C1 segment of cervical spinal cord (tissue), 14 donors: ENCODE measurements around the gene PWWP2B.
A peak's percentile ranks its signal among the peaks of the same experiment; 100 is the strongest.
"Not testable (repeated sequence)": the region's sequence is repeated elsewhere in the genome, so short reads cannot be mapped to it uniquely, and the experiment has no call there.

Experiments
- DNase-seq, 14 donors: peaks; one replicate each; lab custom pipeline; 2025; lab: John Stamatoyannopoulos, UW

Gene PWWP2B

DNA sequence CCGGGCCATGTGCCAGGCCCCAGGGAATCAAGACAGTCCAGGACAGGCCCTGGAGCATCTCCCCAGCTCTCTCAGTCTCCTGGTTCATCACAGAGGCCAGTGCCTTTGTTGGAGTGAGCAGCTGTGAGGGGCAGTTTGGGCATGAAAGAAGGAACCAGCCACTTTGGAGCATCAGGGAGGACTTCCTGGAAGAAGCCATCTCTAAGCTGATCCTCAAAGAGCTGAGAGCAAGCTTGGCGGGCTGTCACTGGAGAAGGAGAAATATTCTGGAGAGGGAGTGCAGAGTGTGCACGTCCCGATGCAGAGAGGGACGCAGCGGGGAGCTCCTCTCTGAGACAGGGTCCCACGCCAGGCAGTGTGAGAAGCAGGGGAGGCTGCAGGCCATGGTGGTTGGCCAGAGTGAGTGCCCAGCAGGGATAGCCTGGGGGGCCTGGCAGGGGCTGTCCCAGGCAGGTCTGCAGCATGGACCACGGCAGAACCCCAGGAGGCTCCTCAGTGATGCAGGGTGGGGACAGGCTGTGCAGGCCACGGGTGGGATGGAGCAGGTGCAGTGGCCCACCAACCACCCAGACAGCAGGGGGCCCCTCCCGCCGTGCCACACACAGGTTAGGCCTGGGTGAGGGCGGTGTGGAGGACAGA, 34.7 kb downstream of the PWWP2B start:
- DNase-seq, result no peak

DNA sequence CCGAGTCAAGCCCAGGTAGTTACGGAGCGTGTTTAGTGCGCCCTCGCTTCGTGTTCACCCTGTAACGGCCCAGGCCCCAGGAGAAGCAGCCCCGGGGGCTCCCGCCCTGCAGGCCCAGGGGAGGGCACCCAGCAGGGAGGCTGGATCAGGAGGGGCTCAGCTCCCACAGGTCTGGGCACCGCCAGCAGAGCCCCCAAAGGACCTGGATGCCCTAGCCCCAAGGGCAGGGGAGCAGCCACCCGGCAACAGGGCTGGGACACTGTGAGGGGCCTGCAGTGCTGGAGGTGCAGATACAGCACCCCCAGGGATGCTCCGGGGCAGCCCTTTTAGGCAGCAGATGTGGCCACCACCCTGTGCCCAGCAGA, 35.2 kb downstream of the PWWP2B start:
- no peak for DNase-seq

DNA sequence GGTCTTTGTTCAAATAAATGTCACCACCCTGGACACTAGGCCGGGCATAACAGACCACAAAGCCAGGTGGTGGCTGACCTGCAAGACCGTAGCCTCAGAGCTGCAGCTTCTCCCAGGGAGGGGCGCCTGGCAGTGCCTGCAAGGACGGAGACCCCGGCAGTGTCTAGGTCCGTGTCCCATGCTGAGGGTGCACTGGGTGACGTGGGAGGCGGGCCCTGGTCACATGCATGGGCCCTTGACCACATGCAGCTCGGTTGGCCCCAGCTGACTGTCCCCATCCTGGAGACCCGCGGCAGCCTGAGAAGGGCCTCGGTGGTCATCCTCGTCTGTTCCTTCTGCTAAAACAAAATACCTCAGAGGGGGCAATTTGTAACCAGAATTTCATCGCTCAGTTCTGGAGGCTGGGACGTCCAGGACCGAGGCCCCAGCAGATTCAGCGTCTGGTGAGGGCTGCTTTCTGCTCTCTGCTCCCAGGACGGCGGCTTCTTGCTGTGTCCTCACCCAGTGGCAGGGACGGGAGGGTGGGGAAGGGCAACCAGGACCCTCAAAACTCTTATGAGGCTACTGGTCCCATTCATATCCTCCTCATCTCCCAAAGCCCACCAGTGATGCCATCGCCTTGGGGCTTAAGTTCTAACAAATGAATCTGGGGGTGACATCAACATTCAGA, 36.8 kb downstream of the PWWP2B start:
- DNase-seq, result no peak

DNA sequence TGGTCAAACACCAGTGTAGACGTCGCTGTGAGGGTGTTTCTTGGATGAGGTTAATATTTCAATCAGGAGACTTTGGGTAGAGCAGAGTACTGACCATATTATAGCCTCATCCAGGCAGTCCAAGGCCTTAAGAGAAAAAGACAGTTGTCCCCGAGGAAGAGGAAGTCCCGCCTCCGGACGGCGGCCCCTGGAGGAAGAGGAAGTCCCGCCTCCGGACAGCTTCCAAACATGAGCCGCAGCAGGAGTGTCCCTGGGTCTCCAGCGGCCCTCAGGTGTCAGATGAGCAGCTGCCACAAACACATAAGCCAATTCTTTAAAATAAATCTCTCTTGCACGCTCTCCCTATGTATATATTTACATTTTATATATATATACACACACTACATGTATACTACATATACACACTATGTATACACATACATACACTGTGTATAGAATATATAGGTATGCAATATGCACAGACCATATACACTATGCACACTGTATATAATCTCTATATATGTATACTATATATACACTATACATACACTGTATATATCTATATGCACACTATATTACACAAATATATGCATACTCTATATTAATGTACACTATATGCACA, 37.5 kb downstream of the PWWP2B start:
- peak in 2 of 14 donors; percentile 12 to 16 for DNase-seq

DNA sequence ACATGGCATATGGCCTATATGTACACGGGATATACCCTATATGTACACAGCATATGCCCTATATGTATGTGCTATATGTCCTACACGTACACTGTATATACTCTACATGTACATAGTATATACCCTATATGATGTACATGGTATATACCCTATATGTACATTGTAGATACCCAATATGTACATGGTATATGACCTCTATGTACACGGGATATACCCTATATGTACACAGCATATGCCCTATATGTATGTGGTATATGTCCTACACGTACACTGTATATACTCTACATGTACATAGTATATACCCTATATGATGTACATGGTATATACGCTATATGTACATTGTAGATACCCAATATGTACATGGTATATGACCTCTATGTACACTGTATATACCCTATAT, 38.3 kb downstream of the PWWP2B start:
- not testable (repeated sequence) for DNase-seq

DNA sequence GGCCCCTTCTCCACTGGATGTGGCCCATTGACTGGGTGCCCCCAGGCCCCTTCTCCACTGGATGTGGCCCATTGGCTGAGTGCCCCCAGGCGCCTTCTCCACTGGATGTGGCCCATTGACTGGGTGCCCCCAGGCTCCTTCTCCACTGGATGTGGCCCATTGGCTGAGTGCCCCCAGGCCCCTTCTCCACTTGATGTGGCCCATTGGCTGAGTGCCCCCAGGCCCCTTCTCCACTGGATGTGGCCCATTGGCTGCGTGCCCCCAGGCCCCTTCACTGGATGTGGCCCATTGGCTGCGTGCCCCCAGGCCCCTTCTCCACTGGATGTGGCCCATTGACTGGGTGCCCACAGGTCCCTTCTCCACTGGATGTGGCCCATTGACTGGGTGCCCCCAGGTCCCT, 39.1 kb downstream of the PWWP2B start:
- not testable (repeated sequence) for DNase-seq

DNA sequence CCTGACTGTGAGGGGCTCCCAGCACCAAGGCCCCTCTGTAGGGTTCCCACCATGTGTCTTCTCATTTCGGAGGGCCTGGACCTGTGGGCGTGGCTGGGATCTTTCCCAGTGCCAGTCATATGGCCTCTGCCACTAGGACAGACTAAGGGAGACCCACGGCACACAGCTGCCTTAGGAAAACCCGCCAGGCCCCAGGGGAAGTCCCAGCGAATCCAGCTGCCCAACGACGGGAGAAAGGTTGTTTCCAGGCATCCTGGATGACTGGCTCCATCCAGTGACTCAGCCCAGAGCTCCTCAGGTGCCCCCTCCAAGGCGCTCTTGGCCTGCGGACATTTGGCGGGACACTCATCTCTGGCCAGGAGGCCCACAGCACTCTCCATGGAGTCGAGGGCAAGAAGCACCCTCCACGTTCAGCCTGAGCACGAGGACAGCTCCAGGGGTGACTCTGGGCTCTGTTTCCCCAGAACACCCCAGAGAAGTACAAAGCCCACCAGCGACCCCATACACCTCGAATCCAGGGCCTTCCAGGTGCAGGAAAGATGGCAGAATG, 39.9 kb downstream of the PWWP2B start:
- no peak for DNase-seq

DNA sequence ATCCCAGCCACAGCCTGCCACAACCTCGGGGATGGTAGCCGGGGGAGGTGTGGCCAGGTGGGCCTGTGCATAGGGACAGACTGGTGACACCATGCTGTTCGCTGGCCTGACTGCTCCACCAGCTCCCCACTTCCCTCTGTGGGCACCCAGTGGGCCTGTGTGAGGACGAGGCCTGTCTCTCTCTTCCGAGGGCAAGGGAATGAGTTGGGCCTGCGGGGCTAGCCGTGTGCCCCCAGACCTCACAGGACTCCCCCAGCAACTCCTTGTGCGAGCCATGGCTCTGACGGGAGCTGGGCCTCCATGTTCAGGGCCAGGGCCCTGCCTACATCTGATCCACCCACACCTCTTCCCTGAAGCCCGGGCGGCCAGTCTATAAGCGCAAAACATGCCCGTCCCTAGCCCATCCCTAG, 40.5 kb downstream of the PWWP2B start:
- DNase-seq, result no peak

DNA sequence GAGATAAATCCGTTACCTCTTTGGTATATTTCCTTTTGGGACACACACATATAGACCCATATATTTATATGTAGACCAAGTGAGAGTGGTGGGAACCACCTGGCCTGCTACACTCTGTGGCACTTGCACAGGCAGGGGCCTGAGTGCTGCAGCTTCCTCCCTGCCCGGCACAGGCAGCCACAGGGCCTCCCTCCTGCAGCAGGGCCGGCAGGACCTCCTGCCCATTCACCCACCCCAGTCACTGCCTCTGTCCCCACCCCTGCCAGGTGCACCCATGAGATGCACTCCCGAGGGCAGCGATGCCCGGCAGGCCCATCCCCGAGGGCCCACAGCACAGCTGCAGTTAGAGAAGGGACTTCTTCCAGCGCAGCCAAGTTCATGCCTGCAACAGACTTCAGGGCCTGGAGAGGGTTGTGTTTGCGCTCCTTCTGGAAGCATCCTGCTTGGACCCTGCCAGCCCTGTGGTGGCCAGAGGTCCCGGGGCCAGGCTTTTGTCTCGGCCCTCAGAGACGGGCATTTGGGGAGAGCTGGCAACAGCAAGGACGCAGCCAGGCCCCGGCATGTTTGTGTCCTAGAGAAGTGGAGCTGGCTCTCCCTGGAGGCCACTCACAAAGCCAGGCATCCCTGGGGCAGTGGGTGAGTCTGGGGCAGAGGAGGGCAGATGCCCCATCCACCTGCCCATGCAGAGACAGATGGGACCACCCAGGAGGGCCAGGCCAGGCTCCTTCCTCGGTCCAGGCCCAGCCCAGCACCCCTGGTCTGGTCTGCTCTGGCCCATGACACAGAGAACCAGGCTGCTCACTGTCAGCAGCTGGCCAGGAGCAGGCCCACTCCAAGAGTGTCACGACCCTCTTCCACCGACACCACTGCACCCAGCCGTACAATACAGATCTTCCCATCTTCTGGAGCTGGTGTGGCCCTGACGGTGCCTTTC, 41.4 kb downstream of the PWWP2B start:
- DNase-seq, result peak in 7 of 14 donors; percentile 22 to 63 (median 37)

DNA sequence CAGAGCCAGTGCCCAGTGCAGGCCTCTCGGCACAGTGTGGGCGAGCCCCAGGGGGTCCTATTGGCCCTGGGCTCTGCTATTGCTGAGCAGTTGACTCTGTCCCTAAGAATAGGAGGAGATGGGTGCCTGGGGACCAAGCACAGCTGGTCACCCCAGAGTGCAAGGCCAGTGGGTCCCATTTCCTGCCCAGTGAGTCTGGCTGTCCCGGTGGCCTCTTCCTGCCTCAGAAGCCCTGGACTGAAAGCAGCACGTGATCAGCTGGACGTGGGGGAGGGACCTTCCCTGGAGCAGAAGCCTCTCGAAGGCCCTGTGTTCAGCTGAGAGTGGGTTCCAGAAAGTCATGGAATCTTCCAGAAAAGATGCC, 42.0 kb downstream of the PWWP2B start:
- DNase-seq, result no peak

DNA sequence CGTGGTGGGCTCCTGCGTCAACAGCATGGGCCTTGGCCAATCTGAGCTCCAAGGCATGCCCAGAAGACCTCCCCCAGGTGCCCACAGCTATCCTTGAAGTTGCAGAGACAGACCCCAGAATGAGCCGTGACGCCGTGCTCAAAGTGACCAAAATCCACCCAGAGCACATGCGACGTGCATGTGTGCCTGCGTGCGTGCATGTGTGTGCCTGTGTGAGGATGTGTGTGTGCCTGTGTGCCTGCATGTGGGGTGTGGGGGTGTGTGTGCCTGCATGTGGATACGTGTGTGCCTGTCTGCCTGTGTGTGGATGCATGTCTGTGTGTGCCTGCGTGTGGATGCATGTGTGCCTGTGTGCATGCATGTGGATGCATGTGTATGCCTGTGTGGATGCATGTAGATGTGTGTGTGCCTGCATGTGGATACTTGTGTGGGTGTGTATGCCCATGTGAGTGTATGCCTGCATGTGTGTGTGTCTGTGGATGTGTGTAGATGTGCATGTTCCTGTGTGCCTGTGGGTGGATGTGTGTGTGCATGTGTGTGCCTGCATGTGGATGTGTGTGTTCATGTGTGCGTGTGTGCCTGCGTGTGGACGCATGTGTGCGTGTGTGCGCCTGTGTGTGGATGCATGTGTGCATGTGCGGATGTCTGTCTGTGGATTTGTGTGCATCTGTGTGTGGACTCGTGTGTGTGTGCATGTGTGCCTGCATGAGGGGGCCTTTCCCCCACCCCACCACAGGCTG, 42.6 kb downstream of the PWWP2B start:
- no peak for DNase-seq

DNA sequence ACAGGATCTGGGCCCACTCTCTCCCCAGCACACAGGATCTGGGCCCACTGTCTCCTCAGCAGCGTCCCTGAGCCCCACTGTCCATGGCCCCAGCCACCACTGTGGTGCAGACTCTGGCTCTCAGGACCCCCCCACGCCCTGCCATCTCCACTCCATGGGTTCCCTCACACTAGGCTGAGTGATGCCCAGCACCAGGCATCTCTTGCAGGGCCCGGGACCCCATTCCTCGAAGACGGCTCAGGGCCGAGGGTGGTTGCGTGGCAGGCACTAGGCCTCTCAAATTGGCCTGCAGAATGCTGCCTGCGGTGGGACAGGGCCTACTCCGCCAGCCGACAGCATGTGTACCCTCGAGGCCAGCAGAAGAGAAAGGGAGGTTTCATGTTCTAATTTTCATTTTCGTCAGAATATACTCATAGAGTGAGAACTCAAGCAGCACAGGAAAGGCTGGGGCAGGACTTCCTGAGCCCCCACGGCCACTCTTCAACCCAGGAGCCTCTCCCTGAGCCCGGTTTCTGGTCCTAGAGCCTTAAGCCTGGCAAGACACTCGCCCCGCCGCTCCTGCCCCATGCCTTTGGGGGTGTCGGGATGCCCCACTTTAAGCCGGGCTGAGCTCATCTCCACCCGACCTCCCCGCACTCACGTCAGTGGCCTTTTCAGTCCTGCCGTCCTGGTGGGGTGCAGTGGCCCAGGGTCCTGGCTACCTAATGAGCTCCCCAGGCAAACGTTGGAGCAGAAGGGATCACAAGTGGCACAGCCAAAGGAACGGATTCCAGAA, 44.0 kb downstream of the PWWP2B start:
- DNase-seq, result no peak

DNA sequence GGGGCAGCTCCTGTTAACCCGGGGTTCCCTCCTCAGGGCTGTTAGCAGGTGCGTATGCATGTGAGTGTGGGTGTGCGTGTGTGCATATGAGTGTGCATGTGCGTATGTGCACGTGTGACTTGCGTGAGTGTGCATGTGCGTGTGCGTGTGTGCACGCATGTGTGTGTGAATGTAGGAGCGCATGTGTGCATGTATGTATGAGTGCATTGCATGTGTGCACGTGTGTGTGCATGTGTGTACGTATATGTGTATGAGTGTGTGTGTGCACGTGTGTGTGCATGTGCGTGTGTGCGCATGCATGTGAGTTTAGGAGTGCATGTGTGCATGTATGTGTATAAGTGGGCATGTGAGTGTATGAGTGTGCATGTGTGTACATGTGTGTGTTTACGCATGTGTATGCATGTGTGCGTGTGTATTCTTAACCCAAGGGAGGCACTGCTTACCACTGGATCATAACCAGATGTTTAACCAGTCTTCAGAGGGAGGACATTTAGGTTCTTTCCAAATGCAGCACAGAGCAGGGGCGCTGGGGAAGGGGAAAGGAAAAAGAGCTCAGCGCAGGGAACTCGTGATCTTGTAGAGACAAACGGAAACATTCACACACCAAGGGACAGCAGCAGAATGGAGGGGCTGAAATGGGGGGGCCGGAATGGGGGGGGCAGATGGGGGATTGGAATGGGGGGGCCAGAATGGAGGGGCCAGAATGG, 45.0 kb downstream of the PWWP2B start:
- no peak for DNase-seq

DNA sequence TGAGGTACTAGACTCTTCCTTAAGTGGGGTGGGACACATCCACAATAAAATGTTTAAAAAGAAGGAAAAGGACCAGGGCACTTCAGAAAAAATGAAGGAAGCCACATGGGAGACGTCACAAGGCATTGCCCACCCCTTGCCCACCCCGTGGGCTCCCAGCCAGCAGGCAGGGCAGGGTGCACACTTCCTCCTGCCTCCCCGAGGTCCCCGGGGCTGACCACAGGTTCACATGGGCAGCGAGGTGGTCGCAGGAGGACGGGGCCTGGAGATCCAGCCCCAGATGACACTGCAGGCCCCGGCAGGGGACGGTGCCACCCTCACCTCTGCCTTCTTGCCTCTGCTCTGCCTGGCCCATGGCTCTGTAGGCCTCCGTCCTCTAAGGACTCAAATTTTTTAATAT, 45.6 kb downstream of the PWWP2B start:
- DNase-seq, result no peak

DNA sequence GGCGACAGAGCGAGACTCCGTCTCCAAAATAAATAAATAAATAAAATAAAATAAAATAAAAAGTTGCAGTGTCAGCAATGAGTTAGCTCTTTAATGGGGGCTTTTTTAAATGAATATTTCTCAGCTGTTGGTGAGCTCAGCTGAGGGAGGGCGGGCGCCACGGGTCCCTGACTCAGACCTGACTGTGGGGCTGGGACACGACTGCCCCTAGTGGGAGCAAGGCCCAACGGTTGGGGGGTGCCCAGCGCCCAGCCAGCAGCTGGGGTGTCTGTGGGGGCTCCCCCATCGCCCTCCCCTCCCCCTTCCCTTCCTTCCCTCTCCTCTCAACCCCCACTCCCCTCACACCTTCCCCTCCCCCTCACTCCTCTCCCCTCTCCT, 46.6 kb downstream of the PWWP2B start:
- DNase-seq, result peak in 1 of 14 donors; percentile 32

DNA sequence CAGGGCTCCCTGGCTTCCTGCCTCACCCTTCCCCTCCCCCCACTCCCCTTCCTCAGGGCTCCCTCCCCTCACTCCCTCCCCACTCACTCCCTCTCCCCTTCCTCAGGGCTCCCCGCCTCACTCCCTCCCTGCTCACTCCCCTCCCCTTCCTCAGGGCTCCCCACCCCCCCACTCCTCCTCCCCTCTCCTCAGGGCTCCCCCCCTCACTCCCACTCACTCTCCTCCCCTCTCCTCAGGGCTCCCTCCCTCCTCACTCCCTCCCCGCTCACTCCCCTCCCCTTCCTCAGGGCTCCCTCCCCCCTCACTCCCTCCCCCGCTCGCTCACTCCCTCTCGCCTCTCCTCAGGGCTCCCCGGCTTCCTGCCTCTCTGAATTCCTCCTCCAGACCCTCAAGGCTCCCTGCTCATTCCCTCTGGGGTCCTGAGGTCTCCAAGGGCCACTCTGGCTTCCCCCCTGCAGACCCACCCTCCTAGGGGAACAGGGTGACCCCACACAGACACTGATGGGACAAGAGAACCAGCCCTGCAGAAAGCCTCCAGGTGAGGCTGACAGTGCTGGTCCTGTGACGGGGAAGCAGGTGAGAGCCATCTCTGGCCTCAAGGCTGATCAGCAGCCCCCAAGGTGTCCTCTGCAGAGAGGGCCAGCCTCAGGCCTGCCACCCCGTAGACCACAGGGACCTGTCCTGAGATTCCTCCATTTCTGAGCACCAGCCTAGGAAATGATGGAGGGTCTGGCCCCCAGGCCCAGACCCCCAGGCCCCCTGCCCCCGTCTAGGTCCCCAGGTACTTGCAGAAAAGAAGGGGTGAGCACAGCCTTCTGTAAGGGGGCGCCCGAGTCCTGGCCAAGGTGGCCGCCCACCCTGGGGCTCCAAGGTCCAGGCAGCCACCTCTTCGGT, 47.2 kb downstream of the PWWP2B start:
- no peak for DNase-seq

DNA sequence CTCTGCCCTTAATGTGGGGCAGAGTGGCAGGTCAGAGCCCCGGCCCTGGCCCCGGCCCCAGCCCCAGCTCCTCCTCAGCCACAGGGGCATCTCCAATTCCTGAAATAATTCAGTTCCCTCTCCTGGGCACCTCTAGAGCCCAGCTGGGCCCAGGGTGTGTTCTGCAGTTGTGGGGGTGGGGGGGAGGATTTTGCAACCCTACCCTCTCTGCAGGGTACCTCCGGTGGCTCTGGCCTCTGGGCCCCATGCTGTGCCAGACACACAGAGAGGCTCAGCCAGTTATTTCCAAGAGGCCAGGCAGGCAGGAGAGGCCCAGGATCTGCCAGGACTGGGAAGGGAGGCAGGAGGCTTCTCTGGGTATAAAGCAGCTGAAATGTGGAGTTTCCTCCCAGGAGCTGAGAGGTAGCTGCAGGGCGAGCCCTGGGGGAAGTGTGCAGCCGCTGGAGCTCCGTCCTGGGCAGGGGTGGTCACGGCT, 47.9 kb downstream of the PWWP2B start:
- DNase-seq, result no peak

DNA sequence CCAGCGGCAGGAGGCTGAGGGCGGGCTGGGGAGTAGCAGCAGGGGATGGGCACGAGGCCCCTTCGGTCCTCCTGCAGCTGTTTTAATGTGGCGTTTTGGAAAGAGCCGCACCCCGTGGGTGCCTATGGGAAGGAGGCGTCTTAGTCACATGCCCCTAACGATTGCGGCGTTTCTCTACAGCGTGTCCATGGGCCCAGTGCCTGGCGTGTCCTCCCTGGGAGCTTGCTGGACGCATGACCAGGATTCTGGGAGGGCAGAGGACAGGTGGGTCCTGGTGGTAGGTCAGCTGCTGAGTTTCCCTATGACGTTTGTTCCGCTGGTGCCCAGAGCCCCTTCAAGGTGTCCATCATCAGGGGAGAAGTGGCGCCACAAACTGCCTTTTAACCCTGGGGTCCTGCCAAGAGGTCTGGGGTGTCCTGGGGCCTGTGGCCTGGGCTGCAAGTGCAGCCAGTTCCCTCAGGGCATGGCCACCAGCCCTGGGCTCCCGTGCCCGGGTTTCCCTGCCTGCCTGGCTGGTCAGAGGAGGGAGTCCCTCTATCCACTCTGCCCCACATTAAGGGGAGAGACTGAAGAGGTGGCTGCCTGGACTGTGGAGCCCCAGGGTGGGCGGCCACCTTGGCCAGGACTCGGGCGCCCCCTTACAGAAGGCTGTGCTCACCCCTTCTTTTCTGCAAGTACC, 48.7 kb downstream of the PWWP2B start:
- DNase-seq, result no peak
